ENCODE results near the gene SLC26A8.

The SLC26A8 gene

DNA sequence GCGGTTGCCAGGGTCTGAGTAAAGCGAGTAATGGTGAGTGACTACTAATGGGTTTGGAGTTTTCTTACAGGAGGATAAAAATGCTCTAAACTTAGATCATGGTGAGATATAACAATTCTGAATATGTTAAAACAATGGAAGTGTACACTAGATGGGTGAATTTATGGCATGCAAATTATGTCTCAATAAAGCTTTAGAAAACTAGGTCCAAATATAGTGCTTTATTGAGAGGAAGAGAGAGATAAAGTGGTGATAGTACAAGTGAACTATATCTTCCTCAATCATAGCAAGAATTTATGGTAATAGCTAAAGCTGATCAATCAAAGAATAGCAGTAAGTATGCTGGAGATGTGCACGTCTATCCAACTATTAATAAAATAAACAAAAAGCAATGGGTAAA lies 127.4 kb downstream of the SLC26A8 start:
- CTCF ChIA-PET, result no interaction called here
- Mint-ChIP-seq H3K27ac (no peak overlapping the region), H3K27me3 (no peaks in the 10 kb centered on the region), H3K4me1 (peaks cover 3% of the 10 kb centered on the region), H3K36me3 (peaks cover 43% of the 10 kb centered on the region), H3K9me3 (no peaks in the 10 kb centered on the region), H3K4me3 (no peak overlapping the region)
- DNase-seq, result no peak

- CTCF ChIA-PET, result no interaction called here
These were observed 128.2 kb downstream of the SLC26A8 start for GRCh38 chr6:35896228-35896627.

GRCh38 chr6:35895560-35895959 lies 128.9 kb downstream of the SLC26A8 start:
- H3K9me3 Mint-ChIP-seq, result no peaks in the 10 kb centered on the region
- peaks cover 31% of the 10 kb centered on the region for H3K36me3 Mint-ChIP-seq
- peaks cover 3% of the 10 kb centered on the region for H3K4me1 Mint-ChIP-seq
- CTCF ChIA-PET, result no interaction called here
- no peak overlapping the region for H3K4me3 Mint-ChIP-seq
- H3K27me3 Mint-ChIP-seq, result no peaks in the 10 kb centered on the region
- DNase-seq, result no peak
- no peak overlapping the region for H3K27ac Mint-ChIP-seq

More at GRCh38 chr6:35896228-35896627, 128.2 kb downstream of the SLC26A8 start:
- Mint-ChIP-seq H3K27ac (no peak overlapping the region), H3K27me3 (no peaks in the 10 kb centered on the region), H3K9me3 (no peaks in the 10 kb centered on the region), H3K36me3 (peaks cover 37% of the 10 kb centered on the region), H3K4me1 (peaks cover 3% of the 10 kb centered on the region), H3K4me3 (no peak overlapping the region)
- DNase-seq, result no peak

DNA sequence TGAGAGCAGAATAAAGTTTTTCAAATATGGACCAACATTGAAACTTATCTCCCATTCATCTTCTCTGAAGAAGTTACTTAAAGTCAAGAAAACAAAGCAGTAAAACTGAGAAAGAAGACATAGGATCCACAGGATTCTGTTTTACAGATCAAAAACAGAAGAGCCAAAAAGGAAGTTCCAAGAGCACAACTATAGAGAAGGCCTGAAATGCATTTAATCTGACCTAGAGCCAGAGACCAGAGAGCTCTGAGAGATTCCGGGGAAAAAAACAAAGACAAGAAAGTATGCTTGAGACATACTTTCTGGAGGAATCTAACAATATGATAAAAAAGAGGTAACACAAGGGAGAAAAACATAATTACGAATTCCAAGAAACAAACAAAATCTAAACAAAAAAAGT lies 129.7 kb downstream of the SLC26A8 start:
- no peak for DNase-seq
- Mint-ChIP-seq H3K36me3 (peaks cover 28% of the 10 kb centered on the region), H3K27ac (no peak overlapping the region), H3K9me3 (no peaks in the 10 kb centered on the region), H3K4me3 (no peak overlapping the region), H3K4me1 (peaks cover 3% of the 10 kb centered on the region), H3K27me3 (no peaks in the 10 kb centered on the region)
- CTCF ChIA-PET, result interaction anchor here (1.1 kb wide), 1 partner anchor 20 kb away, joined by 3 read pairs; no protein-coding TSS in a partner anchor
